Tibial artery (tissue), 4 donors: ENCODE measurements around the gene LRRC8D.

Experiments
- DNase-seq, 2 donors: peaks; one replicate each; pipeline ENCODE4 v3.0.0-alpha.2; 2019
- H3K27ac ChIP-seq, 2 donors: fragments of 200-600 bp; sonication (generic) in 1 of 2; 1 replicate in 1 of 2; 2 replicates in 1 of 2; pipeline ENCODE4 v1.5.1; 2018 to 2019; ENCODE audit warnings: mild to moderate bottlenecking in 1 of 2
- H3K27me3 ChIP-seq, 2 donors: fragments of 200-600 bp; sonication (generic) in 1 of 2; one replicate each; pipeline versions ENCODE4 v1.5.1 to v1.6.0; 2016 to 2019
- H3K36me3 ChIP-seq, 3 donors: fragments of 200-600 bp; sonication (generic) in 2 of 3; one replicate each; pipeline ENCODE4 v1.5.1; 2016 to 2019; ENCODE audit warnings: mild to moderate bottlenecking in 2 of 3
- H3K4me1 ChIP-seq, 4 donors: fragments of 200-600 bp; sonication (generic) in 2 of 4; 1 replicate in 3 of 4; 2 replicates in 1 of 4; pipeline ENCODE4 v1.5.1; 2016 to 2019
- H3K4me3 ChIP-seq, 2 donors: fragments of 200-600 bp; sonication (generic) in 1 of 2; 1 replicate in 1 of 2; 2 replicates in 1 of 2; pipeline ENCODE4 v1.5.1; 2018 to 2019; ENCODE audit warnings: mild to moderate bottlenecking in 2 of 2
- H3K9me3 ChIP-seq, 3 donors: fragments of 200-600 bp; sonication (generic) in 1 of 3; one replicate each; pipeline ENCODE4 v1.5.1; 2016 to 2019
- CTCF ChIP-seq, 2 experiments: fragments of 200-600 bp in 1 of 2; fragments of 450-650 bp in 1 of 2; IDR thresholded peaks; one replicate each; pipeline ENCODE4 v1.5.1; 2017 to 2019; ENCODE audit warnings: antibody characterized with exemption in 2 of 2, mild to moderate bottlenecking in 1 of 2, moderate library complexity in 1 of 2
- intact Hi-C: fragments of 100-400 bp; cut with DNase I; formaldehyde crosslinking; loops from one replicate; pipeline ENCODE4 v1.15.0; 2023; ENCODE audit warnings: low total_unique reads

The LRRC8D gene

GRCh38 chr1:89907727-89908212 lies 86.9 kb downstream of the LRRC8D start:
- no peak for TF ChIP-seq CTCF (IDR thresholded peaks at IDR 0.05)
- intact Hi-C loops: no loop called here
- no peak for DNase-seq
- Histone ChIP-seq H3K4me3 (no peak overlapping the region), H3K9me3 (no peaks in the 10 kb centered on the region), H3K27ac (no peak overlapping the region), H3K36me3 (no peaks in the 10 kb centered on the region), H3K4me1 (peaks cover 0 to 10% (median 5%) of the 10 kb centered on the region in 4 donors), H3K27me3 (no peaks in the 10 kb centered on the region)

GRCh38 chr1:89908273-89908671 lies 87.4 kb downstream of the LRRC8D start:
- Histone ChIP-seq H3K4me1 (peaks cover 0 to 10% (median 5%) of the 10 kb centered on the region in 4 donors), H3K9me3 (no peaks in the 10 kb centered on the region), H3K27ac (no peak overlapping the region), H3K27me3 (no peaks in the 10 kb centered on the region), H3K4me3 (no peak overlapping the region), H3K36me3 (no peaks in the 10 kb centered on the region)
- intact Hi-C loops: no loop called here
- TF ChIP-seq CTCF (IDR thresholded peaks at IDR 0.05): no peak
- no peak for DNase-seq

GRCh38 chr1:89908672-89909436 lies 88.0 kb downstream of the LRRC8D start:
- Histone ChIP-seq H3K36me3 (no peaks in the 10 kb centered on the region), H3K27me3 (no peaks in the 10 kb centered on the region), H3K27ac (no peak overlapping the region), H3K9me3 (no peaks in the 10 kb centered on the region), H3K4me1 (peaks cover 0 to 10% (median 5%) of the 10 kb centered on the region in 4 donors), H3K4me3 (no peak overlapping the region)
- DNase-seq: no peak
- no peak for TF ChIP-seq CTCF (IDR thresholded peaks at IDR 0.05)
- intact Hi-C loops: no loop called here

- H3K9me3 ChIP-seq: no peaks in the 10 kb centered on the region
- H3K27me3 ChIP-seq: no peaks in the 10 kb centered on the region
- no peak for TF ChIP-seq CTCF (IDR thresholded peaks at IDR 0.05)
- H3K4me1 ChIP-seq: peaks cover 0 to 10% (median 5%) of the 10 kb centered on the region in 4 donors
- intact Hi-C loops: no loop called here
- no peak overlapping the region for H3K4me3 ChIP-seq
- no peaks in the 10 kb centered on the region for H3K36me3 ChIP-seq
- H3K27ac ChIP-seq: no peak overlapping the region
- DNase-seq: no peak
Observed at GRCh38 chr1:89910268-89910667, 89.4 kb downstream of the LRRC8D start.

GRCh38 chr1:89910780-89911179 lies 89.9 kb downstream of the LRRC8D start:
- H3K4me3 ChIP-seq: no peak overlapping the region
- H3K9me3 ChIP-seq: no peaks in the 10 kb centered on the region
- H3K27me3 ChIP-seq: no peaks in the 10 kb centered on the region
- no peaks in the 10 kb centered on the region for H3K36me3 ChIP-seq
- H3K27ac ChIP-seq: no peak overlapping the region
- H3K4me1 ChIP-seq: peaks cover 0 to 10% (median 5%) of the 10 kb centered on the region in 4 donors
- no peak for TF ChIP-seq CTCF (IDR thresholded peaks at IDR 0.05)
- intact Hi-C loops: no loop called here
- DNase-seq: no peak
